WTC11 (cell line): ENCODE measurements around the gene FXN. TPM values are rescaled to one million over a fixed set of nuclear protein-coding genes. Genes with fewer than 3 reads are reported as not detected.

ENCODE experiments used
- ATAC-seq: fragments of 200-7000 bp; cut with Tn5 transposase; 2 replicates; pipeline ENCODE4 v1.10.0; 2021; ENCODE audit warnings: mild to moderate bottlenecking, moderate library complexity
- CTCF ChIA-PET: fragments of 300-600 bp; sonication (Branson Sonifier 250); formaldehyde crosslinking; loops from one replicate; lab custom pipeline; 2021; ENCODE audit warnings: antibody characterized with exemption; lab: Charles Lee
- POLR2A ChIA-PET: fragments of 350-600 bp; sonication (Branson Sonifier 250); formaldehyde crosslinking; loops from one replicate; lab custom pipeline; 2021; ENCODE audit warnings: antibody characterized with exemption; lab: Charles Lee
- DNase-seq: peaks from one replicate; pipeline ENCODE4 v3.0.0; 2021; ENCODE audit warnings: low spot score
- H3K27ac Mint-ChIP-seq: 2 replicates; pipeline ENCODE4 v1.8.0; 2021; ENCODE audit warnings: mixed read lengths
- H3K27me3 Mint-ChIP-seq: 2 replicates; pipeline ENCODE4 v1.8.0; 2021; ENCODE audit warnings: low read depth, mild to moderate bottlenecking, moderate library complexity, mixed read lengths
- H3K36me3 Mint-ChIP-seq: 2 replicates; pipeline ENCODE4 v1.8.0; 2021; ENCODE audit warnings: mixed read lengths
- H3K4me1 Mint-ChIP-seq: 2 replicates; pipeline ENCODE4 v1.8.0; 2022; ENCODE audit warnings: mixed read lengths
- H3K4me3 Mint-ChIP-seq: 2 replicates; pipeline ENCODE4 v1.8.0; 2021; ENCODE audit warnings: mild to moderate bottlenecking, moderate library complexity, mixed read lengths
- H3K9me3 Mint-ChIP-seq: 2 replicates; pipeline ENCODE4 v1.8.0; 2021; ENCODE audit warnings: mixed read lengths
- ETV6 ChIP-seq: sonication (generic); formaldehyde crosslinking; IDR thresholded peaks from 2 replicates; pipeline ENCODE4 v1.8.1; 2022; ENCODE audit warnings: mild to moderate bottlenecking, missing genetic modification reagents
- GABPB1 ChIP-seq: sonication (generic); formaldehyde crosslinking; IDR thresholded peaks from 2 replicates; pipeline ENCODE4 v1.8.1; 2023; ENCODE audit warnings: mild to moderate bottlenecking, missing genetic modification reagents
- GTF2I ChIP-seq: fragments of 250-450 bp; sonication (Bioruptor Pico); conservative IDR thresholded peaks from 2 replicates; pipeline ENCODE4 v1.4.0; 2021; ENCODE audit warnings: mild to moderate bottlenecking
- HMGA2 ChIP-seq: fragments of 250-450 bp; sonication (Bioruptor Pico); IDR thresholded peaks from 2 replicates; pipeline ENCODE4 v1.4.0; 2021; ENCODE audit warnings: mild to moderate bottlenecking, moderate library complexity
- IRF2 ChIP-seq: sonication (generic); formaldehyde crosslinking; IDR thresholded peaks from 2 replicates; pipeline ENCODE4 v1.8.0; 2022; ENCODE audit warnings: low read depth, missing genetic modification reagents, borderline replicate concordance
- JUN ChIP-seq: sonication (generic); formaldehyde crosslinking; IDR thresholded peaks from 2 replicates; pipeline ENCODE4 v1.8.0; 2023; ENCODE audit warnings: mild to moderate bottlenecking, missing genetic modification reagents
- NFE2L1 ChIP-seq: sonication (generic); formaldehyde crosslinking; IDR thresholded peaks from 2 replicates; pipeline ENCODE4 v1.8.1; 2023; ENCODE audit warnings: missing genetic modification reagents
- RELA ChIP-seq: sonication (generic); formaldehyde crosslinking; IDR thresholded peaks from 2 replicates; pipeline ENCODE4 v1.8.1; 2022; ENCODE audit warnings: missing genetic modification reagents, mild to moderate bottlenecking, borderline replicate concordance
- SMAD4 ChIP-seq: sonication (generic); formaldehyde crosslinking; IDR thresholded peaks from 2 replicates; pipeline ENCODE4 v1.8.0; 2022; ENCODE audit warnings: mild to moderate bottlenecking, missing genetic modification reagents
- SOX15 ChIP-seq: fragments of 250-450 bp; sonication (Bioruptor Pico); IDR thresholded peaks from 2 replicates; pipeline ENCODE4 v1.9.0; 2021; ENCODE audit warnings: mild to moderate bottlenecking
- ZNF138 ChIP-seq: sonication (generic); formaldehyde crosslinking; conservative IDR thresholded peaks from 2 replicates; pipeline ENCODE4 v1.8.1; 2022; ENCODE audit warnings: mild to moderate bottlenecking, moderate library complexity, missing genetic modification reagents
- ZNF219 ChIP-seq: sonication (generic); formaldehyde crosslinking; IDR thresholded peaks from 2 replicates; pipeline ENCODE4 v1.8.0; 2023; ENCODE audit warnings: missing genetic modification reagents, mild to moderate bottlenecking, borderline replicate concordance
- ZNF232 ChIP-seq: sonication (generic); formaldehyde crosslinking; IDR thresholded peaks from 2 replicates; pipeline ENCODE4 v1.8.0; 2022; ENCODE audit warnings: mild to moderate bottlenecking, missing genetic modification reagents
- ZNF317 ChIP-seq: sonication (generic); formaldehyde crosslinking; IDR thresholded peaks from 2 replicates; pipeline ENCODE4 v1.8.1; 2023; ENCODE audit warnings: low read depth, mild to moderate bottlenecking, moderate library complexity, missing genetic modification reagents, borderline replicate concordance
- ZNF423 ChIP-seq: fragments of 250-450 bp; sonication (Bioruptor Pico); IDR thresholded peaks from 2 replicates; pipeline ENCODE4 v2.1.2; 2022; ENCODE audit warnings: mild to moderate bottlenecking, moderate library complexity
- total RNA-seq: library from RNA; stranded (reverse); gene quantifications from 3 replicates; pipeline ENCODE4 v1.2.3, GENCODE V29; 2021
- TF ChIP-seq, protein P1 (sequence below): sonication (generic); formaldehyde crosslinking; IDR thresholded peaks from 2 replicates; pipeline ENCODE4 v1.8.1; 2022; ENCODE audit warnings: missing genetic modification reagents, borderline replicate concordance
- TF ChIP-seq, protein P2 (sequence below): sonication (generic); formaldehyde crosslinking; IDR thresholded peaks from 2 replicates; pipeline ENCODE4 v1.8.1; 2022; ENCODE audit warnings: low read depth, mild to moderate bottlenecking, moderate library complexity, missing genetic modification reagents, borderline replicate concordance
- TF ChIP-seq, protein P3 (sequence below): fragments of 250-450 bp; sonication (Bioruptor Pico); IDR thresholded peaks from 2 replicates; pipeline ENCODE4 v1.9.0; 2021; ENCODE audit warnings: moderate library complexity, mild to moderate bottlenecking, inconsistent platforms, borderline replicate concordance
- TF ChIP-seq, protein P4 (sequence below): sonication (generic); formaldehyde crosslinking; IDR thresholded peaks from 2 replicates; pipeline ENCODE4 v1.8.1; 2023; ENCODE audit warnings: mild to moderate bottlenecking, moderate library complexity, missing genetic modification reagents
- TF ChIP-seq, protein P5 (sequence below): fragments of 250-450 bp; sonication (Bioruptor Pico); IDR thresholded peaks from 2 replicates; pipeline ENCODE4 v1.9.0; 2021; ENCODE audit warnings: mild to moderate bottlenecking
- TF ChIP-seq, protein P6 (sequence below): fragments of 250-450 bp; sonication (Bioruptor Pico); IDR thresholded peaks from 2 replicates; pipeline ENCODE4 v1.9.0; 2021; ENCODE audit warnings: mild to moderate bottlenecking

Gene FXN
- total RNA-seq, 1 experiment from 2014 or later, result 30.6 TPM

DNA sequence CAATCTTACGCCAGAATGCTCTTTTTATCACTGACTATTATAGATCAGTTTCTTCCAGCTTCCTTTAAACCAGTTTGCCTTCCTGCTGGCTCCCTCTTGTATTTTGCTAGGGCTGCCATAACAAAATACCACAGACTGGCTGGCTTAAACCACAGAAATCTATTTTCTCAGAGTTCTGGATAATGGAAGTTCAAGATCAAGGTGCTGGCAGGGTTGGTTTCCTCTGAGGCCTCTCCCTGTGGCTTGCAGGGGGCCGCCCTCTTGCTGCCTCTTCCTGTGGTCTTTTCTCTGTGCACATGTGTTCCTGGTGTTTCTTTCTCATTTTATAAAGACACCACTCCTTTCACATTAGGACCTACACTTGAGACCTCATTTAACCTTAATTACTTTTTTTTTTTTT, 6.8 kb upstream of the FXN start (continued):
- TF ChIP-seq, protein P1, sequence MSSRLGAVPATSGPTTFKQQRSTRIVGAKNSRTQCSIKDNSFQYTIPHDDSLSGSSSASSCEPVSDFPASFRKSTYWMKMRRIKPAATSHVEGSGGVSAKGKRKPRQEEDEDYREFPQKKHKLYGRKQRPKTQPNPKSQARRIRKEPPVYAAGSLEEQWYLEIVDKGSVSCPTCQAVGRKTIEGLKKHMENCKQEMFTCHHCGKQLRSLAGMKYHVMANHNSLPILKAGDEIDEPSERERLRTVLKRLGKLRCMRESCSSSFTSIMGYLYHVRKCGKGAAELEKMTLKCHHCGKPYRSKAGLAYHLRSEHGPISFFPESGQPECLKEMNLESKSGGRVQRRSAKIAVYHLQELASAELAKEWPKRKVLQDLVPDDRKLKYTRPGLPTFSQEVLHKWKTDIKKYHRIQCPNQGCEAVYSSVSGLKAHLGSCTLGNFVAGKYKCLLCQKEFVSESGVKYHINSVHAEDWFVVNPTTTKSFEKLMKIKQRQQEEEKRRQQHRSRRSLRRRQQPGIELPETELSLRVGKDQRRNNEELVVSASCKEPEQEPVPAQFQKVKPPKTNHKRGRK (CRISPR knock-in tag), result no peak
- TF ChIP-seq JUN, result no peak

DNA sequence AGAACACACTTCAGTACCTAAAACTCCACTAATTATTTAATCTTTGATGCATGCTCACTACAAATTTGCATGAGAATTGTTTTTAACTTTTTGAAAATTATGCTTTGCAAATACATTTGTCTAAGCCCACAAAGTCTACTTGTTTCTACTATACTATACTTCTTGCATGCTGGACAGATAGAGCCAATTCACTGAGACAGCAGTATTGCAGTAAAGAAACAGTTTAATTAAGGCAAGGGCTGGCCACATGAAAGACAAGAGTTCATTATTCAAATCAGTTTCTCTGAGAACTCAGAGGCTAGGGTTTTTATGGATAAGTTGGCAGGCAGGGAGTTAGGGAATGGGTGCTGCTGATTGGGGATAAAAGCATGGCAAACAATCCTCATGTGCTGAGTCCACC, 6.0 kb upstream of the FXN start:
- no peaks in the 10 kb centered on the region for H3K27me3 Mint-ChIP-seq

More for the DNA sequence above, 6.0 kb upstream of the FXN start:
- CTCF ChIA-PET, result no interaction called here
- H3K4me3 Mint-ChIP-seq, result no peak overlapping the region
- ATAC-seq (no peak), DNase-seq (no peak)
- H3K27ac Mint-ChIP-seq, result no peak overlapping the region
- H3K9me3 Mint-ChIP-seq, result peaks cover 11% of the 10 kb centered on the region
- TF ChIP-seq GABPB1 (CRISPR knock-in tag) (no peak), SOX15 (CRISPR knock-in tag) (no peak), ZNF317 (CRISPR knock-in tag) (no peak), NFE2L1 (CRISPR knock-in tag) (no peak), RELA (CRISPR knock-in tag) (no peak), ZNF423 (CRISPR knock-in tag) (no peak), SMAD4 (CRISPR knock-in tag) (no peak), IRF2 (CRISPR knock-in tag) (no peak), HMGA2 (no peak), ETV6 (CRISPR knock-in tag) (no peak), JUN (no peak), ZNF232 (no peak), ZNF138 (no peak), ZNF219 (CRISPR knock-in tag) (no peak), GTF2I (CRISPR knock-in tag) (no peak)
- TF ChIP-seq, protein P2, sequence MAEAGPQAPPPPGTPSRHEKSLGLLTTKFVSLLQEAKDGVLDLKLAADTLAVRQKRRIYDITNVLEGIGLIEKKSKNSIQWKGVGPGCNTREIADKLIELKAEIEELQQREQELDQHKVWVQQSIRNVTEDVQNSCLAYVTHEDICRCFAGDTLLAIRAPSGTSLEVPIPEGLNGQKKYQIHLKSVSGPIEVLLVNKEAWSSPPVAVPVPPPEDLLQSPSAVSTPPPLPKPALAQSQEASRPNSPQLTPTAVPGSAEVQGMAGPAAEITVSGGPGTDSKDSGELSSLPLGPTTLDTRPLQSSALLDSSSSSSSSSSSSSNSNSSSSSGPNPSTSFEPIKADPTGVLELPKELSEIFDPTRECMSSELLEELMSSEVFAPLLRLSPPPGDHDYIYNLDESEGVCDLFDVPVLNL, result no peak
- TF ChIP-seq, protein P3, sequence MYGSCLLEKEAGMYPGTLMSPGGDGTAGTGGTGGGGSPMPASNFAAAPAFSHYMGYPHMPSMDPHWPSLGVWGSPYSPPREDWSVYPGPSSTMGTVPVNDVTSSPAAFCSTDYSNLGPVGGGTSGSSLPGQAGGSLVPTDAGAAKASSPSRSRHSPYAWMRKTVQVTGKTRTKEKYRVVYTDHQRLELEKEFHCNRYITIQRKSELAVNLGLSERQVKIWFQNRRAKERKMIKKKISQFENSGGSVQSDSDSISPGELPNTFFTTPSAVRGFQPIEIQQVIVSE (CRISPR knock-in tag), result no peak
- TF ChIP-seq, protein P4, sequence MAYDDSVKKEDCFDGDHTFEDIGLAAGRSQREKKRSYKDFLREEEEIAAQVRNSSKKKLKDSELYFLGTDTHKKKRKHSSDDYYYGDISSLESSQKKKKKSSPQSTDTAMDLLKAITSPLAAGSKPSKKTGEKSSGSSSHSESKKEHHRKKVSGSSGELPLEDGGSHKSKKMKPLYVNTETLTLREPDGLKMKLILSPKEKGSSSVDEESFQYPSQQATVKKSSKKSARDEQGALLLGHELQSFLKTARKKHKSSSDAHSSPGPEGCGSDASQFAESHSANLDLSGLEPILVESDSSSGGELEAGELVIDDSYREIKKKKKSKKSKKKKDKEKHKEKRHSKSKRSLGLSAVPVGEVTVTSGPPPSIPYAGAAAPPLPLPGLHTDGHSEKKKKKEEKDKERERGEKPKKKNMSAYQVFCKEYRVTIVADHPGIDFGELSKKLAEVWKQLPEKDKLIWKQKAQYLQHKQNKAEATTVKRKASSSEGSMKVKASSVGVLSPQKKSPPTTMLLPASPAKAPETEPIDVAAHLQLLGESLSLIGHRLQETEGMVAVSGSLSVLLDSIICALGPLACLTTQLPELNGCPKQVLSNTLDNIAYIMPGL (CRISPR knock-in tag), result no peak
- TF ChIP-seq, protein P5, sequence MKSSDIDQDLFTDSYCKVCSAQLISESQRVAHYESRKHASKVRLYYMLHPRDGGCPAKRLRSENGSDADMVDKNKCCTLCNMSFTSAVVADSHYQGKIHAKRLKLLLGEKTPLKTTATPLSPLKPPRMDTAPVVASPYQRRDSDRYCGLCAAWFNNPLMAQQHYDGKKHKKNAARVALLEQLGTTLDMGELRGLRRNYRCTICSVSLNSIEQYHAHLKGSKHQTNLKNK (CRISPR knock-in tag), result no peak
- TF ChIP-seq, protein P6, sequence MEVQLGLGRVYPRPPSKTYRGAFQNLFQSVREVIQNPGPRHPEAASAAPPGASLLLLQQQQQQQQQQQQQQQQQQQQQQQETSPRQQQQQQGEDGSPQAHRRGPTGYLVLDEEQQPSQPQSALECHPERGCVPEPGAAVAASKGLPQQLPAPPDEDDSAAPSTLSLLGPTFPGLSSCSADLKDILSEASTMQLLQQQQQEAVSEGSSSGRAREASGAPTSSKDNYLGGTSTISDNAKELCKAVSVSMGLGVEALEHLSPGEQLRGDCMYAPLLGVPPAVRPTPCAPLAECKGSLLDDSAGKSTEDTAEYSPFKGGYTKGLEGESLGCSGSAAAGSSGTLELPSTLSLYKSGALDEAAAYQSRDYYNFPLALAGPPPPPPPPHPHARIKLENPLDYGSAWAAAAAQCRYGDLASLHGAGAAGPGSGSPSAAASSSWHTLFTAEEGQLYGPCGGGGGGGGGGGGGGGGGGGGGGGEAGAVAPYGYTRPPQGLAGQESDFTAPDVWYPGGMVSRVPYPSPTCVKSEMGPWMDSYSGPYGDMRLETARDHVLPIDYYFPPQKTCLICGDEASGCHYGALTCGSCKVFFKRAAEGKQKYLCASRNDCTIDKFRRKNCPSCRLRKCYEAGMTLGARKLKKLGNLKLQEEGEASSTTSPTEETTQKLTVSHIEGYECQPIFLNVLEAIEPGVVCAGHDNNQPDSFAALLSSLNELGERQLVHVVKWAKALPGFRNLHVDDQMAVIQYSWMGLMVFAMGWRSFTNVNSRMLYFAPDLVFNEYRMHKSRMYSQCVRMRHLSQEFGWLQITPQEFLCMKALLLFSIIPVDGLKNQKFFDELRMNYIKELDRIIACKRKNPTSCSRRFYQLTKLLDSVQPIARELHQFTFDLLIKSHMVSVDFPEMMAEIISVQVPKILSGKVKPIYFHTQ, result no peak
- peaks cover 4% of the 10 kb centered on the region for H3K4me1 Mint-ChIP-seq
- POLR2A ChIA-PET, result no interaction called here
- peaks cover 7% of the 10 kb centered on the region for H3K36me3 Mint-ChIP-seq
